GM21723 (cell line): ENCODE data around the gene DNAJB14.
A peak's percentile ranks its signal among the peaks of the same experiment; 100 is the strongest.

ENCODE experiments used
- ATAC-seq: cut with Tn5 transposase; IDR thresholded peaks from one replicate; pipeline ENCODE4 v1.9.1; 2021; ENCODE audit warnings: mild to moderate bottlenecking, moderate library complexity; ENCODE audit not compliant: unreplicated experiment

DNAJB14 gene

GRCh38 chr4:99945718-99946355, 581 bp downstream of the DNAJB14 start:
- ATAC-seq = peak; percentile 8

DNA sequence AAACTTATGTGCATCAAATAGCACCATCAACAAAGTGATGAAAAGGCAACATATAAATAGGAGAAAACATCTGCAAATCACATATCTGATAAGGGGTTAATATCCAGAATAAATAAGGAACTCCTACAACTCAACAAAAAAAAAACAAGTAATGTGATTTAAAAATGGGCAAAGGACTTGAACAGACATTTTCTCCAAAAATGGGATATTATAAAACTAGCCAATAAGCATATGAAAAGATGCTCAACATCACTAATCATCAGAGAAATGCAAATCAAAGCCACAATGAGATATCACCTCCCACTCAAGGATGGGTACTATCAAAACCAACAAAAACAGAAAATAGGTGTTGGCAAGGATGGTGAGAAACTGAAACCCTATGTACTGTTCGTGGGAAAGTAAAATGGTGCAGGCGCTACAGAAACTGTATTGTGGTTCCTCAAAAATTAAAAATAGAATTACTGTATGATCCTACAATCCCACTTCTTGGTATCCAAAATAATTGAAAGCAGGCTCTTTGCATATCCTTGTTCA, 2.4 kb downstream of the DNAJB14 start:
- ATAC-seq = no peak

DNA sequence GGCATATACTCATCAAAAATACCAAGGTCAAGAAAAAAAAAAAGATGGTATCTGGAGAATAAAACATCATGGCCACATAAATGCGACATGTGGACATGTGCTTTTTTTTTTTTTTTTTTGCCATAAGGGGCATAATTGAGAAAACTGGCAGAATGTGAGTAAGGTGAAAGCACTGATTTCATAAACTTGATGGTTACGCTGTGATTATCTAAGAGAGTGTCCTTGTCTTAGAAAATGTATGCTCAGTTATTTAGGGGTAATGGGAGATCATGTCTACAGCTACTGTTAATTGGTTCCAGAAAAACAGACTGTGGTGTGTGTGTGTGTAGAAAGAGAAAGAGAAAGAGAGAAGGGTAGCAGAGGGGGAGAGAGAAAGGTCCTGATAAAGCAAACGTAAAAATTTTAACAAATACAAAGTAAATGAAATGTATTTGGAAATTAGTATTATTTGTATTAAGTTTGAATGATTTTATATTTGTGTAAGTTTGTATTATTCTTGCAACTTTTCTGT, 8.1 kb downstream of the DNAJB14 start:
- ATAC-seq = no peak

DNA sequence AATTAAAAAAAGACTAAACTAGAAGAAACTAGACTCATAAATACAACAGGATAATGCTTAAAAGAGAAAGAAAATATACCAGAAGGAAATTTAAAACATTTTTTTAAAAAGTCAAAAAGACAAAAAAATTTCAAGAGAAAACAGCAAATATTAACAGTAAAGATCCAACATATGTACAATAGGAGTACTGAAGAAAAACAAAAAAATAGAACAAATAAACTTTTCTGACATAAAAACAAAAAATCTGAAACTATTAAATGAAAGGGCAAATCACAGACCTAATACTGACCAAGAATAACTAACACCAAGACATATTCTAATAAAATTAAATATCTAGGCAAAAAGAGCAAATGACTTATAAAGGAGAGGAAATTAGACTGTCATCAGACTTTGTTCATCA, 11.5 kb downstream of the DNAJB14 start:
- ATAC-seq = no peak

- ATAC-seq = no peak
These were observed 18.9 kb downstream of the DNAJB14 start for GRCh38 chr4:99927566-99927965.

GRCh38 chr4:99921174-99921573, 25.2 kb downstream of the DNAJB14 start:
- ATAC-seq = no peak

DNA sequence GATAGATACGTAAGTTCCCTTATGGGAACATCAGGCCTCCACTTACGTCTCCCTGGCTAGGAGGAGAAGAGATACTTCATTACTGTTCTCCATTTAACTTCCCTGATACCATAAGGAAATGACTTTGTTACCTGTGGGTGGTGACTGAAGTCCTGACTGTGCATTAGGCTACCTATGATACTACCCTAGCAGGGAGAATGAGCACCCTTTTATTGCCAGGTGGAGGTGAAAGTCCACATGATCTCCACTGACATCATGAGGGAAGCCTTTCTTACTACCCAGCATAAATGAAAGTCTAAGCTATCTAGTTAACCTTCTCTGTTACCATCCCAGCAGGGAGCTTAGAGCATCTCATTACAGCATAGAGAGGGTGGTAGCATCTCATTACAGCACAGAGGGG, 27.8 kb downstream of the DNAJB14 start:
- no peak for ATAC-seq

DNA sequence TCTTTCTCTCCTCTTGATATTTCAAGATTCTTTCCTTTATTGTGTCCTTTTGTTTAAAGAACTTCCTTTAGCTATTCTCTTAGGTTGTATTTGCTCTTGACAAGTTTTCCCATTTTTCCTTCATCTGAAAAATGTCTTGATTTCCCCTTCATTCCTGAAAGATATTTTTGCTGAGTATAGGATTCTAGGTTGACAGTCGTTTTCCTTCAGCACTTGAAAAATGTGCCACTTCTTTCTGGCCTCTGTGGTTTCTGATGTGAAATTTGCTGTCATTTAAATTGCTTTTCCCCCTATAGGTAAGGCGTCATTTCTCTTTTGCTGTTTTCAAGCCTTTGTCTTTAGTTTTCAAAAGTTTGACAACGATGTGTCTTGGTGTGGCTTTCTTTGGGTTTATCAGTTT, 28.8 kb downstream of the DNAJB14 start:
- ATAC-seq = no peak

DNA sequence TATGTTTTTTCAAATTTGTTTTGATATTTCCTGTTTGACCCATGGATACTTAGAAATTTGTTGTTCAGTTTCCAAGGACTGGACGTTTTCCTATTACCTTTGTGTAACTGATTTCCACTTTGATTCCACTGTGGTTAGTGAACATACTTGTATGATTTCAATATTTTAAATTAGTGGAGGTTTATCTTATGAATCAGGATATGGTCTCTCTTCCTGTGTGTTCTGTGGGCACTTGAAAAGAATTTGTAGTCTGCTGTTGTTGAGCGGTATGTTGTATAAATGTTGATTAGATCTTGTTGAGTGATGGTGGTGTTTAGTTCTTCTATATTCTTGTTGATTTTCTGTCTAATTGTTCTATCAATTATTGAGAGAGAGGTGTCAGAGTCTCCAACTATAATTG, 31.0 kb downstream of the DNAJB14 start:
- no peak for ATAC-seq

DNA sequence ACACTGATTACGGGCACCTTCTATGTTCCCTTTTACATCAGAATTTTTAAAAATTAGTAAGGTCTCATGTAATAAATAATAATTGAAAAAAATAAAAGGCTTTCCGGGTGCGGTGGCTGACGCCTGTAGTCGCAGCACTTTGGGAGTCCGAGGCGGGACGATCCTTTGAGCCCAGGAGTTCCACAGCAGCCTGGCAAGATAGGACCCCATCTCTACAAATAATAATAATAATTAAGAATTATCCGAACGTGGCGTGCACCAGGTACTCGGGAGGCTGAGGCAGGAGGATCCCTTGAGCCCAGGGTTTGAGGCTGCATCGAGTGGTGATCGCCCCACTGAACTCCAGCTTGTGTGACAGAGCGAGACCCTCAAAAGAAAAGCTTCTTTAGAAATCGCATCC, 51.4 kb downstream of the DNAJB14 start:
- ATAC-seq = no peak

DNA sequence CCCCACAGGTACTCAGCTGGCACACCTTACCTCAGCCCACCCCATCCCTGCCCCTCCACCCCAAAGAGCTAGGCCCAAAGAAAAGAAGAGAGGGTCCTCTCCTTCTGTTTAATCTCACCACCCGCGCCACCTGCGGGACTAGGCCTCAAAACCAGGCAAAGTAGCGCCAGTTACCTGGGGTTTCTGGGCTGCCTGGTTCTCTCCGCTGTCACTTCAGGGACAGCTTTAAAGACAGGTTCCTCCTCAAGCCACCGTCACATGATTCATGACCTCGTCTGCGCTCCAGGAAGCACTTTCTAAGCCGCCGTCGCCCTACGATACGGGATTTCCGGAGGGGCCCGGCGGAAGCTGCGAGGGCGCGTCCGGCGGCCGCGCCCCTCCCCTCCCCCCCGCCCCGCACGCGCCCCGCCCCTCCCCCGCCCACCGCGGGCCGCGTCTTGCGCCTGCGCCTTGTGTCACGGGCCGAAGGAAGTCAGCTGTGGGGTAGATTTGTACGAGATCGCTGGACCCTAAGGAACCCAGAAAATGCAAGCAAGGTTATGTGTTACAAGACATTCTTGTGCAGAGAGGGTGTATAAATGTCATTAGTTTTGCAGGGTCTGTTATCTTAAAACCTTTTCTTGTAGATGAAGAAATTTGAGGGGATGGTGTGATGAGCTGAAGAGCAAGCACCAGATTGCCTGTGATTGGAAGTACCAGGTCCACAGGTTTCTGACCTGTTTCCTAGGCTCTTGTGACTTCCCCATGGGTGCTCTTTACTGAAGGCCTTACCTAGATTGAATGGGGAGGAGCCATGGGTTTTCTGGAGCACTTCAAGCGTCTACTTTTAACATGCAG, 52.0 kb downstream of the DNAJB14 start, which contains the start of gene LAMTOR3:
TSS of gene LAMTOR3 (minus strand) at position 267 of the 837 bp plus-strand sequence. CDS start 464 bp downstream, outside the sequence.
- peak; percentile 100 for ATAC-seq

- ATAC-seq = no peak
These were observed 52.6 kb downstream of the DNAJB14 start for GRCh38 chr4:99893839-99894160.

- no peak for ATAC-seq
These were observed 53.4 kb downstream of the DNAJB14 start for GRCh38 chr4:99893029-99893428.

- ATAC-seq = no peak
These were observed 55.1 kb downstream of the DNAJB14 start for GRCh38 chr4:99891351-99891750.

GRCh38 chr4:99887837-99888236, 58.6 kb downstream of the DNAJB14 start:
- ATAC-seq = no peak

GRCh38 chr4:99886146-99886545, 60.3 kb downstream of the DNAJB14 start:
- no peak for ATAC-seq

DNA sequence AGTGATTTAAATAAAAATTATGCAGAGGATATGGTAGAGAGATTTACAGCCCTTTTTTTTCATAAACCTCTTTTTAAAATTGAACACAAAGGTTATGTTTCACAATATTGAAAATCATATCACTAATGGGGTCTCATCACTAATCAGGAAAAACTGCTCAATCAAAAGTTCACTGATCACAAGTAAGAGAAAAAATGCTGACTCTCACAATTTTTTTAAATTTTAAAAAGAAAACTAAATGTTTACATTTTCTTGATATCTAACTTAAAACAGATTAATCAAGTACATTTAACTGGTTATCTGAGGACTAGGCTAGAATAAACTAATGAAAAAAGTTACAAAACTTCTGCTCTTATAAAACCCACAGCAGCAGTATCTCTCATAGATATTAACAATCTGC, 60.7 kb downstream of the DNAJB14 start:
- ATAC-seq = no peak

DNA sequence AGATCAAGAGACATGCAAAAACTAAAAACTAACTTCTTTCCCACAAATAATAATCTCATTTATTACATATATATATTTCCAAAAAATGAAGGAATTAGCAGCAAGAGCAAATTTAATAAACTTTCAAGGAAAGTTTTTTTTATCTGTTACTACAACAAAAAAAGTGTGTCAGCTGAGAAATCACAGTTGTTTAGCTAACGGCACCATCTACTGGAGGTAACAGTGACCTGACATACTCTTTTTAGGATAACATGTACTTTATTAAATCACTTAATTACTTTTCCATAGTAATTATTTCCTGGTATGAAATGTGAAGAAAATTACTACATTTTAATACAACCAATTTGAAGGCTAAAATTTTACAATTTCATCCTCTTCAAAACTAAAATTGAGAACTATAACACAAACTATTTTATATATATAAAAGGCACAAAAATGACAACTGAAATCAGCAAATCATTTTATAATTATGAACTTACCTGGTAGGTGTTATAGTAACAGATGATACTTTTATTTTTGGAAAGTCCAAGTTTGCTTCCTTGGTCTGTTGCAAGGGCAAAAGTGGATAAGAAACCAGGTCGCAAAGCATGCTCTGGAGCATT, 61.3 kb downstream of the DNAJB14 start:
- no peak for ATAC-seq

DNA sequence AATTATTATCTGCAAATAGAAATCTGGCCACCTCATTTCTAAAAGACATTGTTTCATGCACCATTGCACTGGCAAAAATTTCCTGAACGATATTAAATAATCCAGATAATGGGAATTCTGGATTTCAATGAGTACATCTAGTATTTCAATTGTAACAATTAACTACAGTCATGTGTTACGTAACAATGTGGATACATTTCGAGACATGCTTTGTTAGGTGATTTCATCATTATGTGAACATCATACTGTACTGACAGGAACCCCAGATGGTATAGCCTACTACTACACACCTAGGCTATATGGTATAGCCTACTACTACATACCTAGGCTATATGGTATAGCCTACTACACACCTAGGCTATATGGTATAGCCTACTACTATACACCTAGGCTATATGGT, 67.0 kb downstream of the DNAJB14 start:
- ATAC-seq = no peak

- ATAC-seq = no peak
These were observed 67.8 kb downstream of the DNAJB14 start for GRCh38 chr4:99878604-99879003.

DNA sequence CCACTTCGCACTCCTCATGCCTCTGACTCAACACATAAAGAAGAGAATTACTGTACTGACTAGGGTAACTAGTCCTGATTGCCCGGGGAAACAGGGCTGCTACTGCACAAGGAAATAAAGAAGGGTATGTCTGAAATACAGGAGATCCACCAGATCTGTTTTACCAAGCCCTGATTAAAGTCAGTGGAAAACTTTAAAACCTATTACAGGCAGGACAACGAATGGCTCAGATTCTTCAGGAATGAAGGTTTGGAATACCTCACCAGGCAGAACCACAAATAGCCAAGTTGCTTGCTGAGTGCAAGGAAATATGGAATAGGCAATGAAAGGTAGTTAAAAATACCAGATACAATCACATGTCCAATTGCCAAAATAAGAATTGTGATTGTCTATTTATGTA, 69.5 kb downstream of the DNAJB14 start:
- no peak for ATAC-seq

DNA sequence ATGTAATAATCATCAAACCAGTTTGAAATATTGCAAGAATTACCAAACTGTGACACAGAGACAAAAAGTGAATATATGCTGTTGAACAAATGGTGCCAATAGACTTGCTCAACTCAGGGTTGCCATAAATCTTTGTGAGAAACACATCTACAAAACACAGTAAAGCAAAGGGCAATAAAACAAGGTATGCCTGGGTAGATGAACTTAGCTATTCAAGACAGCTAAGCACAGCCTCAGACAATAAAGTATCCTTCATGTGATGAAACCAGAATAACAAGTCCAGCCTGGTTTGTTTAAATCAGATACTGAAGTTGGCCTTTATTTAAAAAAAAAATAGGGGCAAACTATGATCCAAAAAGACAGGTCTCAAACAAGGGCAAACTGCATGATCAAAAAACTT, 71.3 kb downstream of the DNAJB14 start:
- no peak for ATAC-seq
